ENCODE results near the gene GTF3C4.

GRCh38 chr9:132656299-132656698 lies 14.0 kb upstream of the GTF3C4 start:
- TF ChIP-seq GATA2 (IDR thresholded peaks at IDR 0.05; ENCODE audit: low read depth, low read length) (no peak), GATA3 (IDR thresholded peaks at IDR 0.05; ENCODE audit: low read depth, low read length) (no peak)

Measured in SH-SY5Y (cell line).